IPS-NIHi7 (cell line): Measurements from ENCODE around the gene FGF12.

Experiments
- DNase-seq: peaks from one replicate; pipeline ENCODE4 v3.0.0; 2012; ENCODE audit warnings: mixed read lengths; ENCODE audit errors: extremely low spot score

Gene FGF12

DNA sequence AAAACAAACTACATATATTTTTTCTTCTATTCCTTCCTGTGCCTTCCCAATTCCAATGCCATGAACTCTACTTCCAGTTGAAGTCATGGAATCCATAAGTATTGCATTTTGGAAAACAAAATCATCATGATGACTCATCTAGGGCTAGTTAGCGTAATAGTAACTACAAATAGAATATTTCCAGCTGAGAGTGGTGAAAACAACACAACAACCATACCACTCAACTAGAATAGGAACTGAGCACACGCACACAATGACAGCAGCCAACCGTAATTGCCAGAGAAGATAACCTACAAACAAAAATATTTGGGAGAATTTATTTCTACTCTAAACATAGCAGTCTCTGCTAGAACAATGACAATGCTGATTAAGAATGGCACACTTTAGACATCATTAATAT is 225.9 kb downstream of the FGF12 start:
- no peak for DNase-seq

DNA sequence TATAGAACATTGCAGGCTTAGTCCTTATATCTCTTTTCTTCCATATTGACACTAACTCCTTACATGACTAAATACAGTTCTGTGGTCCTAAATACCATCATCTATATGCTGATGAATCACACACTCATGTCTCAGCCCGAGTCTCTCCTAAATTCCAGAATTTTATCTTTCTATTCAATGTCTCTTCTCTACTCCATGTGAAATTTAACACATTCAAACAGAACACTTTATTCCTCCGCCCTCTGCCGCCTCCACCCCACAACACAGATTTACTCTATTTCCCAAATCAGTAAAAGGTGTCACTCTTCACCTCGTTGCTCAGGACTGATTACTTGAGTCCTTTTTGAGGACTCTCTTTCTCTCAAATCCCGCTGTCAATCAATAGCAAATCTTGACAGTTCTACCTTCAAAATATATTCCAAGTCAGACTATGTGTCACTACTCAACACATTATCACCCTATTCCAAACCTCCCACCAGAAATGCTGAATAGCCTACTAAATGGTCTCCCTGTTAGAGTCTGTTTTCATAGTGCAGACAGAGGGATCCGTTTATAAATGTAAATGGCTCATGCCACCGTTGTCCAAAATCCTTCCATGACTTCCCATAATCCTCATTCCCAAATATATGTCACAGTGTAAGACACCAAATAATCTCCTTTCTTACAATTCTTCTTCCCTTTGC is 230.3 kb downstream of the FGF12 start:
- no peak for DNase-seq

DNA sequence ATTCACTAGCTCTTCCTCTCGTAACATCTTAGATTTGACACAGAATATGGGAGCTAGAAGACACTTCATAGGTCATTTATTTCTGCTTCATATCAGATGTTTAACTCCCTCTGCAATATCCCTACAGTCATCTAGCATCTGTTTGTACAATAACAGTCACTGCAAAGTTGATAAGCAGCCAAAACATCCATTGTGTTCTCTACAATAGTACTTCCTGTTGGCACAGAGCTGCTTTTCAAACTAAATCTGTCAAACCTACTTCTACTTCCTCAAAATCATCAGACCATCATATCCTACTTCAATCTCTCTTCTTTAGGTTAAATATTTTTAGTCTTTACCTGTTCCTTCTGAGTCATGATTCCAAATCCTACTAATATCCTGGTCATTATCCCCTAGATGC is 233.2 kb downstream of the FGF12 start:
- no peak for DNase-seq

GRCh38 chr3:192490720-192491119 is 236.6 kb downstream of the FGF12 start:
- no peak for DNase-seq

- no peak for DNase-seq
Observed at GRCh38 chr3:192489579-192489978, 237.8 kb downstream of the FGF12 start.

DNA sequence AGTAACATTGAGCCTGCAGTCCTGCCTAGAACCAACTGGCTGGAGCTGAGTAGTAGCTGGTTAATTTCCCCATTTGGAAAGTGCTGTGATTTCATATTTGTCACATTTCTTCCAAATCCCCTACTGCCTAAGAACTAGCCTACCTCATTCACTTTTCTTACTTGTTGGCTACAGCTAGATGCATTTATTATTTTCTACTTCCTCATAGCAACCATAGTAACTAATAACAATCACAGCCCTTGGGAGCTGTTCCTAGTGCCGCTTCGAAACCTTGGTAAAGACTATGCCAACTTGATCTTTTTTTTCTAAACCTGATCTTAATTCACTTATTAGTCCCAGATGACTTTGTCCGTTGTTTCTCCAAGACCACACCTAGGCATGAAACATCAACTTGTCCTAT is 240.3 kb downstream of the FGF12 start:
- no peak for DNase-seq

GRCh38 chr3:192482809-192483208 is 244.5 kb downstream of the FGF12 start:
- no peak for DNase-seq

- DNase-seq: no peak
Observed at GRCh38 chr3:192482391-192482790, 244.9 kb downstream of the FGF12 start.

GRCh38 chr3:192481638-192482037 is 245.7 kb downstream of the FGF12 start:
- DNase-seq: no peak

DNA sequence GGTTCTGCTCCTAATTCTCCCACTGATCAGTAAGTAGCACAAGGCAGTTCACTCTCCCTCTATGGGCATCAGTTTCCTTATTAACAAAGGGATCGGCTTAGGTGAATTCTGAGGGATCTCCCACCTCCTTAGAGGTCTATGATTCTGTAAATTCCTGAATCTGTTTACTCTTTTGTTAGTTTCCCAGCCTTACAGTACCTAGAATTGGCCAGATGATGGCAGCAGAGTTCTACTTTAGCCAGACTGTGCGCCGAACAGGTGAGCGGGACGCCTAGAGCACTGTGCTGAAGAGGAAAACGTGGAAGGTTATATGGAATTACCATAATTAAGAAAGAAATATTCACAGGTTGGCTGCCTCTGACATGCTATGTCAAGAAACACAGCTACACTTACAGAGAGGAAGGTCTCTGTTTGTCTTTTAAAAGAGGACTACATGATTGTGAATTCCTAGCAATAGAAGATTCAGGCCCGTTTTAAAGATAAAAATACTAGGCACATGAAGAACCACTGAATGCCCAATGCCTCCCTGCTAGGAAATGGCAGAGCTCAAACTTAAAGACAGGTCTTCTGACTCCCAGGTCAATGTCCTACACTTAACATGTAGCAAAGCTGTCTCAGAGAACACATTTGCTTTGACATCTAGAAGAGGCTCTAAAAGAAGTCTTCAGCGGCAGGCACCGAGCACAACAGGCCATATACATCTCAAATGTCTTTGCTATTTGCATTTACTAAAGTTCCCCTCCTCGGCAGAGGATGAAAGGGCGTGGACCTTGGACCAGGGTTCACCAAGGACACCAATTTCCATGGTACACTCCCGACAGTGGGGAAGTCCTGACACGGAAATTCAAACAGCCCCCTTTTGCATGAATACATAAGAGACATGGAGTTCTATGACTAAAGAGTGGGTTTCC is 259.9 kb downstream of the FGF12 start:
- DNase-seq: peak; percentile 75

DNA sequence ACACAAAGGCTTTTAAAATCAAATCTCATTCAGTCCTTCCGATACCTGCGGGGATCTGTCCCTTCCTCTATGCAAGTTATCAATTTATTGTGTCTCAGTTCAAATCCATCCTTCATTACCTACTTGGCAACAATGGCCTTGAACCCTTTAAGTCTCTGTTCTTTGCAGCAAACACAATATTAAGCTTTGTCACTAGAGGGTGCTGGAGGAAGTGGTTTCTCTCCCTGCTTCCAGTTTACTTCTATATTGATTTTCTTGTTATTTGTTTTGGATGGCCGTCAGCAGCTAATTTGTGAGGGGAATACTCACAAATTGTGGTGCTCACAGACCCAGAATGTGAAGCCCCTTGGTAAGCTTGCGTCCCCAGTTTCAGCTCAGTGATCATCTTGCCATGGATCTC is 278.3 kb downstream of the FGF12 start:
- peak; percentile 33 for DNase-seq

- no peak for DNase-seq
Observed at GRCh38 chr3:192445770-192446644, 281.3 kb downstream of the FGF12 start.

- no peak for DNase-seq
Observed at GRCh38 chr3:192444791-192445106, 282.6 kb downstream of the FGF12 start.

DNA sequence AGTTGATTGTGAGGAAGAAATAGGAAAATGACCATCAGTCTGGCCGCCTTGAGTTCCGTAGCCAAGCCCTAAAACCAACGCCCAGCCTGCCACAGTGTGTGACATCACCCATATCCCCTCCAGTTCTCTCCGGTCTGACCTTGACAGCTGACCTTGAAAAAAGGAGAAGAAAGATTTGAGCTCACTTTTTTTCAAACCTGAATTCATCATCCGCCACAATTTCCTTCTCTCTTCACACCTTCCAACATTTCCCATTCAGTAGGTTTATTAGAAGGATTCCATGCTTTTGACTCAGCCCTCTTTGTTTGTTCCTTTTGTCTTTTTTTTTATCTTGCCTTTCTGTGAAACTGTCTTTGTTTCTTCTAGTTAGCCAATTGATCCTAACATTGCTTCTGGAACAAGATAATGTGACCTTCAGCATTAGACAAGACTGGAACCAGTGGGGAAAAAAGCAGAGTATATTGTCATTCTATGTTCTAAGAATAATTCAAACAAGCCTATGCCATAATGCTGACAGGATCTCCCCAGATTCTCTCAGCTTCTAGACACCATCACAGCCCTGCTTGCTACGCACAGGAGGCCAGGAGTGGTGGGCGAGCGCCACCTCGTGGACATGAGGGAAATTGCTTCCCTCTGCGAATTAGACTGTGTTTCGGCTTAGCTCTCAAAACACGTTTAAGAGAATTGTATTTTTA is 283.1 kb downstream of the FGF12 start:
- DNase-seq: peak; percentile 81

DNA sequence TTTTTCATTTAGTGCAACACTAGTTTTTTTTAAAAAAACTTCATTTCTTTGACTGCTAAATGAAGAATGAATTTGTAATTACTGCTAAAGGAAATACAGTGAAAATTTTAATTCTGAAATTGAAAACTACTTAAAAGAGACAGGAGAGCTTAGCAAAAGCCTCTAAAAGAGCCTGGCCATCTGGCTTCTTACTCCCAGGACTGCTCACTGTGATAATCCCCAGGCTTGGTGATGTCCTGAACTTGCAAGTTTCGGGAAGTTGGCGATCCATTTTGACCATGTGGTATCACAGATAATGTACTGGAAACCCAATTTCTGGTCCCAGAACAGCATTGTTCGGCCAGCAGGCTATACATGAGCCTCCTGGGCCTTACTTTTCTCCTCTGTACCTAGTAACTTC is 292.1 kb downstream of the FGF12 start:
- DNase-seq: no peak

GRCh38 chr3:192434186-192434585 is 293.2 kb downstream of the FGF12 start:
- no peak for DNase-seq

DNA sequence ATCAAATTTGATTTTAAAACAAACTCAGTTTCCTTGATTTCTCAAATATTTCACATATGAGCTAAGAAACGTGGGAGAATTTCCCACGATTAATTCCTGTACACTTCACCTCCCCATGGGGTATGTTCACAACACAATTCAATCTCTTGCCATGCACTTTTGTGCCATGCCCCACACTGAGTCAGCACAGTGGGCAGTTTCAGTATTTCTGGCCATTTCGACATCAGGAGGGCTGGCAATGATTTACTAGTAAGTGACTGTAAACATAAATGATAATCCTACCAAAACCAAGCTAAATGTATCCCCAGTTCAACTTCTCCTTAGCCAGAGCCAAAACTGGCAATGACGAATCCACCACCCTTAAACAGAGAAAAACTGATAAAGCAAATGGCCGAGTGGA is 293.6 kb downstream of the FGF12 start:
- DNase-seq: no peak

GRCh38 chr3:192422997-192423342 is 304.4 kb downstream of the FGF12 start:
- DNase-seq: no peak

DNA sequence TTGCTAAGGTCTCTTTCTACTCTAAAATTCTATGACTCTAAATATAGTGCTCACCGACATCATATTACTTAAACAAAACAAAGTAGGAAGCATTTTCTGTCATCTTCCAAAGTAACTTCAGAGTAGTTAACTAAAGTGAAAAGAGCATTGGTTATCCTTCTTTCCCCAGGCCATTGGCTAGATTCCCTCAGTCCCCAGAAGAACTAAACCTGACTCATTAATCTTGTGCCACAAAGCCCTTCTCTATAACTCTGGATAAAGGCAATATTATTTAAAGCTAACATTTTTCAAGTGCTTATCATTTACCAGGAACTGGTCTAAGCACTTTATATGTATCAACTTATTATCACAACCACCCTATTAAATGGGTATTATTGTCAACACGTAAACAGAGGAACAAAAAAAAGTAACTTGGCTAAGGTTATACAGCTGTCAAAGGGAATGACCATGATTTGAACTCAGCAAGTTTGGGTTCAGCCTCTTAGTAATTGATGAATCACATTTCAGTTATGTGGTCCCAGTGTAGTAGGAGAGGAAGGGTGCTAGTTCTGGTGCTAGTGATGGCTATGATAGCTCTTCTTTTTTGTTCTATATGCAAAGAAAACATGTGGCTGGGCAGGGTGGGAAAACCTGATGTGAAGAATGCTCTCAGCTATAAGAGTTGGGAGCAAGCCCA is 304.9 kb downstream of the FGF12 start:
- DNase-seq: no peak

DNA sequence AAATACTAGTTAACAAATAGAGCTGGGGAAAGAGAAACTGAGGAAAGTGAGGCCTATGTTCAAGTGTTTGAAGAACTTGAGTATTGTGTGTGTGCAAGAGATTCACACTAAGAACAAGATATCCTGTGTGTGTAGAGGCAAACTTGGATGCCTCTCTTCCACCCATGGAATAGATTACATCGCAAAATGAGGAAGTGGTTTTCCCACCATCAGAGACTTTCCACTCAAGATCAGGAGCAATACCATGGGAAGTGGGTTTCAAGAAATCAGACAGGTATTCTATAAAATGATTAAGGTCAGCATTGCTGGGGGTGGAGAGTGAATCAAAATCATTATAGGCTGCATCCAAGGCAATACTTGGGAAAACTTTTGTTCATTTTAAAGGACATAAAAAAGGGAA is 308.0 kb downstream of the FGF12 start:
- no peak for DNase-seq

GRCh38 chr3:192417559-192418055 is 309.7 kb downstream of the FGF12 start:
- DNase-seq: no peak
